ENCODE measurements around the gene ADAMTS4.

Gene ADAMTS4

DNA sequence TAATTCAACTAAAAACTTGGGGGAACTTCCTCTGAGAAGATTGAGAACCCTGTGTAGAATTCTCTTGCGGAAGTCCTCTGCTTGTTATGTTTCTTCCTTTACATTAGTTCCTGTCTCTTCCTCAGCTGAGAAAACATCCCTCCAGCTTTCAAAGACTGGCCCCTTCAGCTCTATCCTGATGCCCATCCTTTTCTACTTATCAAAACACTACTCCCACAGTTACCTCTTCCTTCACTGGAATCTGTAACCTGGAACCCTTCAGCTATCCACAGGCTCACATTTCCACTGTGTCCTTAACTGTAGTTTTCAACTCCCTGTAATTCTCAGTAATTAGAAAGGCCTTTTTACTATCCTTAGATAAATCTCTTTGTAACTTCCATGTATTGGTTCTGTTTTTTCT, 60.4 kb downstream of the ADAMTS4 start:
- TF ChIP-seq, protein P1, sequence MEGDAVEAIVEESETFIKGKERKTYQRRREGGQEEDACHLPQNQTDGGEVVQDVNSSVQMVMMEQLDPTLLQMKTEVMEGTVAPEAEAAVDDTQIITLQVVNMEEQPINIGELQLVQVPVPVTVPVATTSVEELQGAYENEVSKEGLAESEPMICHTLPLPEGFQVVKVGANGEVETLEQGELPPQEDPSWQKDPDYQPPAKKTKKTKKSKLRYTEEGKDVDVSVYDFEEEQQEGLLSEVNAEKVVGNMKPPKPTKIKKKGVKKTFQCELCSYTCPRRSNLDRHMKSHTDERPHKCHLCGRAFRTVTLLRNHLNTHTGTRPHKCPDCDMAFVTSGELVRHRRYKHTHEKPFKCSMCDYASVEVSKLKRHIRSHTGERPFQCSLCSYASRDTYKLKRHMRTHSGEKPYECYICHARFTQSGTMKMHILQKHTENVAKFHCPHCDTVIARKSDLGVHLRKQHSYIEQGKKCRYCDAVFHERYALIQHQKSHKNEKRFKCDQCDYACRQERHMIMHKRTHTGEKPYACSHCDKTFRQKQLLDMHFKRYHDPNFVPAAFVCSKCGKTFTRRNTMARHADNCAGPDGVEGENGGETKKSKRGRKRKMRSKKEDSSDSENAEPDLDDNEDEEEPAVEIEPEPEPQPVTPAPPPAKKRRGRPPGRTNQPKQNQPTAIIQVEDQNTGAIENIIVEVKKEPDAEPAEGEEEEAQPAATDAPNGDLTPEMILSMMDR (IDR thresholded peaks at IDR 0.05; ENCODE audit: low read depth, low read length, poor library complexity, severe bottlenecking): no peak
- TF ChIP-seq EZH2phosphoT487 (IDR thresholded peaks at IDR 0.05; ENCODE audit: borderline replicate concordance, low read length): no peak
- Histone ChIP-seq H3K4me1 (ENCODE audit: control insufficient read depth, low read length) (peaks cover 7% of the 10 kb centered on the region), H3K36me3 (ENCODE audit: control insufficient read depth, low read length) (peaks cover 2% of the 10 kb centered on the region; the same call in 1 of the 2 replicates), H3F3A (ENCODE audit: control insufficient read depth, insufficient read depth) (peaks cover 9% of the 10 kb centered on the region; the same call in 1 of the 2 replicates), H4K20me1 (ENCODE audit: control insufficient read depth, insufficient read depth, low read depth, low read length) (no peaks in the 10 kb centered on the region), H3K4me3 (ENCODE audit: low read length) (no peak overlapping the region), H3K9me3 (ENCODE audit: control insufficient read depth, insufficient read depth, low read length) (no peaks in the 10 kb centered on the region), H3K79me2 (ENCODE audit: control insufficient read depth, low read length) (peaks cover 17% of the 10 kb centered on the region), H3K27me3 (ENCODE audit: control insufficient read depth, low read length) (no peaks in the 10 kb centered on the region), H3K4me2 (ENCODE audit: low read length) (no peak overlapping the region), H3K27ac (ENCODE audit: low read depth, low read length) (no peak overlapping the region), H3K9me2 (replicated peaks; ENCODE audit: control insufficient read depth, low read length) (no peaks in the 10 kb centered on the region)

DNA sequence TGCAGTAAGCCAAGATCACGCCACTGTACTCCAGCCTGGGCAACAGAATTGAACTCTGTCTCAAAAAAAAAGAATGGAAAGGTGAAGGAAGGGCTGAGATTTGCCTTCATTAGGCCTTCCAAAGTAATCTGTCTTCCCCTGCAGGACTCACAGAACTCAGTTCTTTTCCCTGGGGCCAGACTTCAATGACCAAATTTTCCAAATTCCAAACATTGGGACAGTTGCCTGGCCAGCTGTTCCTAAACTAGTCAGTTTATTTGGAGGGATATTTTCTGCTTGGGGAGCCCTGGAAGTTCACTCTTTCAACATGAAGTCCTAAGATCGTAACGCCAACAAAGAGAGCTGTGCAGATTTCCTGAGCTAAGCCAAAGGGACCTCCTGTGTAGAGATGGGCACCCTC, 61.0 kb downstream of the ADAMTS4 start:
- no peaks in the 10 kb centered on the region for H3K9me2 ChIP-seq (replicated peaks; ENCODE audit: control insufficient read depth, low read length)
- no peaks in the 10 kb centered on the region for H3K9me3 ChIP-seq (ENCODE audit: control insufficient read depth, insufficient read depth, low read length)
- peaks cover 23% of the 10 kb centered on the region for H3K79me2 ChIP-seq (ENCODE audit: control insufficient read depth, low read length)
- H3K27ac ChIP-seq (ENCODE audit: low read depth, low read length): no peak overlapping the region
- no peak overlapping the region for H3K4me3 ChIP-seq (ENCODE audit: low read length)
- no peak for TF ChIP-seq EZH2phosphoT487 (IDR thresholded peaks at IDR 0.05; ENCODE audit: borderline replicate concordance, low read length)
- TF ChIP-seq, protein P1 (IDR thresholded peaks at IDR 0.05; ENCODE audit: low read depth, low read length, poor library complexity, severe bottlenecking): no peak
- peaks cover 9% of the 10 kb centered on the region; the same call in 1 of the 2 replicates for H3F3A ChIP-seq (ENCODE audit: control insufficient read depth, insufficient read depth)
- no peaks in the 10 kb centered on the region for H3K27me3 ChIP-seq (ENCODE audit: control insufficient read depth, low read length)
- H3K4me2 ChIP-seq (ENCODE audit: low read length): no peak overlapping the region
- no peaks in the 10 kb centered on the region for H4K20me1 ChIP-seq (ENCODE audit: control insufficient read depth, insufficient read depth, low read depth, low read length)
- peaks cover 5% of the 10 kb centered on the region for H3K36me3 ChIP-seq (ENCODE audit: control insufficient read depth, low read length)
- peaks cover 8% of the 10 kb centered on the region for H3K4me1 ChIP-seq (ENCODE audit: control insufficient read depth, low read length)

Data from DOHH2 (cell line).